ENCODE data around the gene MIDN.

Gene MIDN

GRCh38 chr19:1252221-1252820 lies 3.9 kb downstream of the MIDN start:
- TF ChIP-seq CTCF (IDR thresholded peaks at IDR 0.05; ENCODE audit: low read depth, low read length, missing control alignments), result no peak
- Histone ChIP-seq H3K36me3 (replicated peaks) (peaks cover 66% of the 10 kb centered on the region), H3K4me3 (ENCODE audit: low read depth, low read length) (peak overlapping the region; percentile 79), H3K27ac (peak overlapping the region; percentile 87), H3K27me3 (replicated peaks) (no peaks in the 10 kb centered on the region)
- in situ Hi-C loops (cut with HindIII; ENCODE audit: low pct_ligation_motif_present, low sequenced_read_pairs), result no loop called here
- peak; percentile 62 for DNase-seq

- Histone ChIP-seq H3K27me3 (replicated peaks) (no peaks in the 10 kb centered on the region), H3K27ac (peak overlapping the region; percentile 87), H3K4me3 (ENCODE audit: low read depth, low read length) (peak overlapping the region; percentile 79), H3K36me3 (replicated peaks) (peaks cover 72% of the 10 kb centered on the region)
- in situ Hi-C loops (cut with HindIII; ENCODE audit: low pct_ligation_motif_present, low sequenced_read_pairs), result no loop called here
- TF ChIP-seq CTCF (IDR thresholded peaks at IDR 0.05; ENCODE audit: low read depth, low read length, missing control alignments), result peak; percentile 22
- DNase-seq, result peak; percentile 94
Measured at GRCh38 chr19:1252821-1253513, 4.6 kb downstream of the MIDN start.

GRCh38 chr19:1253514-1254080 lies 5.2 kb downstream of the MIDN start:
- Histone ChIP-seq H3K4me3 (ENCODE audit: low read depth, low read length) (peak overlapping the region; percentile 46), H3K27me3 (replicated peaks) (no peaks in the 10 kb centered on the region), H3K36me3 (replicated peaks) (peaks cover 76% of the 10 kb centered on the region), H3K27ac (peak overlapping the region; percentile 87)
- no peak for DNase-seq
- TF ChIP-seq CTCF (IDR thresholded peaks at IDR 0.05; ENCODE audit: low read depth, low read length, missing control alignments), result no peak
- in situ Hi-C loops (cut with HindIII; ENCODE audit: low pct_ligation_motif_present, low sequenced_read_pairs), result no loop called here

GRCh38 chr19:1254081-1254527 lies 5.7 kb downstream of the MIDN start:
- Histone ChIP-seq H3K27ac (peak overlapping the region; percentile 87), H3K36me3 (replicated peaks) (peaks cover 76% of the 10 kb centered on the region), H3K4me3 (ENCODE audit: low read depth, low read length) (no peak overlapping the region), H3K27me3 (replicated peaks) (no peaks in the 10 kb centered on the region)
- in situ Hi-C loops (cut with HindIII; ENCODE audit: low pct_ligation_motif_present, low sequenced_read_pairs), result no loop called here
- no peak for TF ChIP-seq CTCF (IDR thresholded peaks at IDR 0.05; ENCODE audit: low read depth, low read length, missing control alignments)
- DNase-seq, result no peak

- no peaks in the 10 kb centered on the region for H3K27me3 ChIP-seq (replicated peaks)
- H3K27ac ChIP-seq, result no peak overlapping the region
- DNase-seq, result no peak
- no peak for TF ChIP-seq CTCF (IDR thresholded peaks at IDR 0.05; ENCODE audit: low read depth, low read length, missing control alignments)
- in situ Hi-C loops (cut with HindIII; ENCODE audit: low pct_ligation_motif_present, low sequenced_read_pairs), result no loop called here
- peaks cover 76% of the 10 kb centered on the region for H3K36me3 ChIP-seq (replicated peaks)
- H3K4me3 ChIP-seq (ENCODE audit: low read depth, low read length), result no peak overlapping the region
Measured at GRCh38 chr19:1254530-1255185, 6.3 kb downstream of the MIDN start.

Measured in brain microvascular endothelial cell (primary cell).